ENCODE measurements around the gene TMEM250. TPM values are rescaled to one million over a fixed set of nuclear protein-coding genes. Genes with fewer than 3 reads are reported as not detected.

TMEM250 gene, protein sequence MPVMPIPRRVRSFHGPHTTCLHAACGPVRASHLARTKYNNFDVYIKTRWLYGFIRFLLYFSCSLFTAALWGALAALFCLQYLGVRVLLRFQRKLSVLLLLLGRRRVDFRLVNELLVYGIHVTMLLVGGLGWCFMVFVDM
- polyA plus RNA-seq (2013, experiment 1 of 2) = 18.1 TPM
- polyA plus RNA-seq (2013, experiment 2 of 2) = 17.5 TPM

DNA sequence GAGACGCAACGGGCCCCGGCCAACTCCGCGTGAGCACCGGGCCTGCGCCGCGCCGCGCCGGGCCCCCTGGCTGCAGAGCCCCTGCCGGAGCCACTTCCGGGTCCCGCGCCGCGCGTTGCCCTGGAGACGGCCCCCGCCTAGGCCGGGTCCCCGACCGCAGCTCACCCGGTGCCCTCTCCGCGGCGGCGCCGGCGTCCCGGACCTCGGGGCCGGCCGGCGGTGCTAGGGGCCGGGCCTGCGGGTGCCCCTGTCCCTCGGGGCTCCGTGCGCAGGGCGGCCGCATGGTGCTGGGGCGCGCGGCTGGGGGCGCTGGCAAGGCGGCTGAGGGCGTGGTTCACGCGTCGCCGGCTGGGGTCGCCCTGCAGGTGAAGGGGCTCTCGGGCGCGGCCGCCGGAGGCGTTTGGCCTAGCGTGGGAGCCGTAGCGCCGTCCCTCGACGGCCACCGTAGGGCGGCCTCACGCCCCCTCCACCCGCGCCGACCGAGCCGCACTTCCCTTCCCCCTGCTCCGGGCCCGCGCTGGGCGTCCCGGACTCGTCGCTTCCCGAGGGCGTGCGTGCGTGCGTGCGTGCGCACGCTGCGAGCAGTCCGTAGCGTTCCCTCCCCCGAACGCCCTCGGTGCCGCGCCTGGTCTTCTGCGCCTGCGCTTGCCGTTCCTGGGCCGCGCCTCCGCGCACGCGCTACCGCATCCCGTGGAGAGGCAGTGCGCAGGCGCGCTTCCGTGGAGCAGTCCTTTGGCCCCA lies at the start of gene TMEM250:
Gene TMEM250, minus strand, starts transcription at position 556 of the 741 bp plus-strand sequence. CDS start 1,975 bp downstream, outside the sequence.
- H3K9me3 ChIP-seq (ENCODE audit: control insufficient read depth, low read length) = no peaks in the 10 kb centered on the region
- peak within 1 kb of the TSS; percentile 89 to 96 for H3K14ac ChIP-seq (ENCODE audit: low read length in 2 of 2)
- peak within 1 kb of the TSS; percentile 95 for H4K8ac ChIP-seq (ENCODE audit: low read length)
- peaks cover 23 to 31% of the 10 kb centered on the region in 2 experiments for H3K36me3 ChIP-seq (ENCODE audit: control insufficient read depth in 1 of 2, insufficient read depth in 2 of 2, low read depth in 1 of 2, low read length in 2 of 2)
- H4K91ac ChIP-seq (ENCODE audit: low read length) = peak within 1 kb of the TSS; percentile 98
- peak within 1 kb of the TSS; percentile 62 for H2AFZ ChIP-seq (ENCODE audit: low read depth, low read length)
- H3K79me1 ChIP-seq (replicated peaks; ENCODE audit: low read length, poor library complexity, severe bottlenecking) = peaks cover 20% of the 10 kb centered on the region
- H2BK15ac ChIP-seq (ENCODE audit: low read depth, poor library complexity, severe bottlenecking) = peak within 1 kb of the TSS; percentile 95
- peak within 1 kb of the TSS; percentile 78 to 90 for H3K4me3 ChIP-seq (ENCODE audit: insufficient read depth in 1 of 2, low read depth in 1 of 2, low read length in 2 of 2)
- peak; percentile 96 for DNase-seq
- H3K9ac ChIP-seq (ENCODE audit: low read length) = peak within 1 kb of the TSS; percentile 88
- H3K27me3 ChIP-seq (ENCODE audit: control insufficient read depth in 1 of 2, insufficient read depth in 1 of 2, low read length in 2 of 2) = peaks cover 4 to 5% of the 10 kb centered on the region in 2 experiments
- 1% methylated on average over 61 of the region's 112 CpGs for WGBS
- H2BK5ac ChIP-seq (ENCODE audit: low read depth, low read length, poor library complexity, severe bottlenecking) = peak within 1 kb of the TSS; percentile 92
- peak within 1 kb of the TSS; percentile 78 for H3K4me2 ChIP-seq (ENCODE audit: low read length, poor library complexity, severe bottlenecking)
- peak within 1 kb of the TSS; percentile 49 to 87 for H3K23ac ChIP-seq (ENCODE audit: low read length in 2 of 2)
- peak within 1 kb of the TSS in 1 of 2 experiments; percentile 12 for H2BK12ac ChIP-seq (ENCODE audit: low read length in 2 of 2)
- H3K27ac ChIP-seq (ENCODE audit: low read length, poor library complexity, severe bottlenecking) = peak within 1 kb of the TSS; percentile 23
- H2AK5ac ChIP-seq (ENCODE audit: low read length, severe bottlenecking) = peak within 1 kb of the TSS; percentile 30
- H3K4ac ChIP-seq (ENCODE audit: low read depth in 1 of 2, low read length in 2 of 2) = peak within 1 kb of the TSS; percentile 95 to 98
- peak within 1 kb of the TSS; percentile 96 for H2BK120ac ChIP-seq (ENCODE audit: low read depth, low read length)
- peak within 1 kb of the TSS; percentile 94 to 96 for H3K18ac ChIP-seq (ENCODE audit: low read depth in 1 of 2, low read length in 2 of 2)
- H3K4me1 ChIP-seq (ENCODE audit: control insufficient read depth, insufficient read depth, low read depth, low read length) = peaks cover 35% of the 10 kb centered on the region

DNA sequence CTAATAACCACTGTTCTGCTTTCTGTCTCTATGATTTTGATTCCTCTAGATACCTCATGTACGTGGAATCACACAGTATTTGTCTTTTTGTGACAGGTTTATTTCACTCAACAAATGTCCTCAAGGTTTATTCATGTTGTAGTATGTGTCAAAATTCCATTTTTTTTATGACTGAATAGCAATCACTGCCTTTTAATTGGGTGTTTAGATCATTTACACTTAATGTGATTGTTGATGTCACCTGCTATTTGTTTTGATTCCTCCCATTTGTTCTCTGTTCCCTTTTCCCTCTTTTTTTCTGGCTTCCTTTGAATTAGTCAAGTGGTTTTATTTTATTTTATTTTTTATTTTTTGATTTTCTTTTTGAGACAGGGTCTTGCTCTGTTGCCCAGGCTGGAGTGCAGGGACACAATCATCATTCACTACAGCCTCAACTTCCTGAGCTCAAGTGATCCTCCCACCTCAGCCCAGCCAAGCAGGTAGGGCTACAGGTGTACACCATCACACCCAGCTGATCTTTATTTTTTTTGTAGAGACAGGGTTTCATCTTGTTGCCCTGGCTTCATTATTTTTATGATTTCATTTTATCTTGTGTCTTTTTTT lies 44.7 kb upstream of the TMEM250 start:
- no peak overlapping the region for H3K9ac ChIP-seq (ENCODE audit: low read length)
- no peak overlapping the region for H2BK12ac ChIP-seq (ENCODE audit: low read length in 2 of 2)
- H3K27ac ChIP-seq (ENCODE audit: low read length, poor library complexity, severe bottlenecking) = no peak overlapping the region
- no peak overlapping the region for H4K8ac ChIP-seq (ENCODE audit: low read length)
- H3K36me3 ChIP-seq (ENCODE audit: control insufficient read depth in 1 of 2, insufficient read depth in 2 of 2, low read depth in 1 of 2, low read length in 2 of 2) = no peaks in the 10 kb centered on the region
- no peak overlapping the region for H2BK15ac ChIP-seq (ENCODE audit: low read depth, poor library complexity, severe bottlenecking)
- H3K23ac ChIP-seq (ENCODE audit: low read length in 2 of 2) = no peak overlapping the region
- H2AFZ ChIP-seq (ENCODE audit: low read depth, low read length) = no peak overlapping the region
- H2BK120ac ChIP-seq (ENCODE audit: low read depth, low read length) = no peak overlapping the region
- no peak overlapping the region for H3K14ac ChIP-seq (ENCODE audit: low read length in 2 of 2)
- H3K18ac ChIP-seq (ENCODE audit: low read depth in 1 of 2, low read length in 2 of 2) = no peak overlapping the region
- H2AK5ac ChIP-seq (ENCODE audit: low read length, severe bottlenecking) = no peak overlapping the region
- no peak overlapping the region for H3K4me2 ChIP-seq (ENCODE audit: low read length, poor library complexity, severe bottlenecking)
- no peak overlapping the region for H3K4me3 ChIP-seq (ENCODE audit: insufficient read depth in 1 of 2, low read depth in 1 of 2, low read length in 2 of 2)
- DNase-seq = no peak
- peaks cover 13% of the 10 kb centered on the region for H3K9me3 ChIP-seq (ENCODE audit: control insufficient read depth, low read length)
- no peak overlapping the region for H2BK5ac ChIP-seq (ENCODE audit: low read depth, low read length, poor library complexity, severe bottlenecking)
- H4K91ac ChIP-seq (ENCODE audit: low read length) = no peak overlapping the region
- peaks cover 13 to 43% of the 10 kb centered on the region in 2 experiments for H3K27me3 ChIP-seq (ENCODE audit: control insufficient read depth in 1 of 2, insufficient read depth in 1 of 2, low read length in 2 of 2)
- no CpG with 5 or more reads among the region's 1 CpG for WGBS
- H3K4ac ChIP-seq (ENCODE audit: low read depth in 1 of 2, low read length in 2 of 2) = no peak overlapping the region
- H3K79me1 ChIP-seq (replicated peaks; ENCODE audit: low read length, poor library complexity, severe bottlenecking) = no peaks in the 10 kb centered on the region
- peaks cover 10% of the 10 kb centered on the region for H3K4me1 ChIP-seq (ENCODE audit: control insufficient read depth, insufficient read depth, low read depth, low read length)

DNA sequence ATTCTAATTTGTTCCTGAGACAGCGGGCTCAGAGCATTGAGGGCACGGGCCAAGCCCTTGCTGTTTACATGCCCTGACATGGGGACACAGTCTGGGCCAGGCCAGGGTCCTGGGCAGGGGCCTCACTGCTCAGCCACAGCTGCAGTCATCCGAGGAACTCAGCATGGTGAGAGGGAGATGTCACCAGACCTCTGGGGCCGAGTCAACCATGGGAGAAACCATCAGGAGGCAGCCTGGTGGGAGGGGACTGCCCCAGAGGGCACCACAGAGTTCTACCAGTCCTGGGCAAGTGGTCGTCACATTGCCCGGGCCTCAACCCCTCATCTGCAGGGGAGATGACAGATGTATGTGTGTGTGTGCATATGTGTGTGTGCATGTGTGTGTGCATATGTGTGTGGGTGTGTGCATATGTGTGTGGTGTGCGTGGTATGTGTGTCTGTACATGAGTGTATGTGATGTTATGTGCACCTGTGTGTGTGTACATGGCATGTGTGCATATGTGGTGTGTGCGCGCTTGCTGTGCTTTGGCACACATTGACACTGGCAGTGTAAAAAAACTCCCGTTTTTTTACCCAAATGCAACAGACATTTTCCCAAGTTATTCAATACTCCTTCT lies 42.4 kb upstream of the TMEM250 start:
- peaks cover 10% of the 10 kb centered on the region for H3K4me1 ChIP-seq (ENCODE audit: control insufficient read depth, insufficient read depth, low read depth, low read length)
- H3K27me3 ChIP-seq (ENCODE audit: control insufficient read depth in 1 of 2, insufficient read depth in 1 of 2, low read length in 2 of 2) = peaks cover 31 to 63% of the 10 kb centered on the region in 2 experiments
- no peak overlapping the region for H2AFZ ChIP-seq (ENCODE audit: low read depth, low read length)
- no peak overlapping the region for H2AK5ac ChIP-seq (ENCODE audit: low read length, severe bottlenecking)
- no peak overlapping the region for H2BK12ac ChIP-seq (ENCODE audit: low read length in 2 of 2)
- no peak overlapping the region for H4K91ac ChIP-seq (ENCODE audit: low read length)
- H3K4me3 ChIP-seq (ENCODE audit: insufficient read depth in 1 of 2, low read depth in 1 of 2, low read length in 2 of 2) = no peak overlapping the region
- no peak overlapping the region for H2BK120ac ChIP-seq (ENCODE audit: low read depth, low read length)
- no peaks in the 10 kb centered on the region for H3K36me3 ChIP-seq (ENCODE audit: control insufficient read depth in 1 of 2, insufficient read depth in 2 of 2, low read depth in 1 of 2, low read length in 2 of 2)
- WGBS = 79% methylated on average over 10 of the region's 10 CpGs
- H4K8ac ChIP-seq (ENCODE audit: low read length) = no peak overlapping the region
- peak overlapping the region in 1 of 2 experiments; percentile 23 for H3K14ac ChIP-seq (ENCODE audit: low read length in 2 of 2)
- H2BK15ac ChIP-seq (ENCODE audit: low read depth, poor library complexity, severe bottlenecking) = no peak overlapping the region
- no peak for DNase-seq
- peaks cover 9% of the 10 kb centered on the region for H3K9me3 ChIP-seq (ENCODE audit: control insufficient read depth, low read length)
- H3K79me1 ChIP-seq (replicated peaks; ENCODE audit: low read length, poor library complexity, severe bottlenecking) = no peaks in the 10 kb centered on the region
- no peak overlapping the region for H3K4me2 ChIP-seq (ENCODE audit: low read length, poor library complexity, severe bottlenecking)
- no peak overlapping the region for H3K18ac ChIP-seq (ENCODE audit: low read depth in 1 of 2, low read length in 2 of 2)
- H3K23ac ChIP-seq (ENCODE audit: low read length in 2 of 2) = no peak overlapping the region
- H2BK5ac ChIP-seq (ENCODE audit: low read depth, low read length, poor library complexity, severe bottlenecking) = no peak overlapping the region
- H3K4ac ChIP-seq (ENCODE audit: low read depth in 1 of 2, low read length in 2 of 2) = no peak overlapping the region
- no peak overlapping the region for H3K9ac ChIP-seq (ENCODE audit: low read length)
- no peak overlapping the region for H3K27ac ChIP-seq (ENCODE audit: low read length, poor library complexity, severe bottlenecking)
